GM19043 (cell line): ENCODE data around the gene LMOD2.
"Not testable (repeated sequence)": the region's sequence is repeated elsewhere in the genome, so short reads cannot be mapped to it uniquely, and the experiment has no call there.

Experiments used
- ATAC-seq: cut with Tn5 transposase; IDR thresholded peaks from one replicate; pipeline ENCODE4 v1.9.1; 2021; ENCODE audit warnings: low read depth; ENCODE audit not compliant: unreplicated experiment

LMOD2 gene, protein sequence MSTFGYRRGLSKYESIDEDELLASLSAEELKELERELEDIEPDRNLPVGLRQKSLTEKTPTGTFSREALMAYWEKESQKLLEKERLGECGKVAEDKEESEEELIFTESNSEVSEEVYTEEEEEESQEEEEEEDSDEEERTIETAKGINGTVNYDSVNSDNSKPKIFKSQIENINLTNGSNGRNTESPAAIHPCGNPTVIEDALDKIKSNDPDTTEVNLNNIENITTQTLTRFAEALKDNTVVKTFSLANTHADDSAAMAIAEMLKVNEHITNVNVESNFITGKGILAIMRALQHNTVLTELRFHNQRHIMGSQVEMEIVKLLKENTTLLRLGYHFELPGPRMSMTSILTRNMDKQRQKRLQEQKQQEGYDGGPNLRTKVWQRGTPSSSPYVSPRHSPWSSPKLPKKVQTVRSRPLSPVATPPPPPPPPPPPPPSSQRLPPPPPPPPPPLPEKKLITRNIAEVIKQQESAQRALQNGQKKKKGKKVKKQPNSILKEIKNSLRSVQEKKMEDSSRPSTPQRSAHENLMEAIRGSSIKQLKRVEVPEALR

DNA sequence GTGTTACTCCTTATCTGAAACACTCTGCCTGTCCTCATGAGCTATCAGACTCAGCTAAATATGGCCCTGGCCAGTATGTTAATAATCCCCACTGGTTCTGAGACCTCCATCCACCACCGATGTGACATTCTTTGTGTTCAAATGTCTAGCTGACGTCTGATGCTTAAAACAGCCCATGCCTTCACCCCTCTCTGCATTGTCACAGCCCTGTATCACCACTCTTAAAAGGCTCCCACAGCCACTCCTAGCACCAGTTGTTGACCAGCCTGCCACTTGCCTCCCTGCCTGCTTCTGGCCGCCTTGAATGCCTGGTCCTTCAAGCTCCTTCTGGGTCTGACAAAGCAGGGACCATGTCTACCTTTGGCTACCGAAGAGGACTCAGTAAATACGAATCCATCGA is at the start of gene LMOD2:
TSS of gene LMOD2 (plus strand) at position 253 of the 400 bp plus-strand sequence. CDS start at position 351, 98 bp downstream.
- no peak for ATAC-seq

DNA sequence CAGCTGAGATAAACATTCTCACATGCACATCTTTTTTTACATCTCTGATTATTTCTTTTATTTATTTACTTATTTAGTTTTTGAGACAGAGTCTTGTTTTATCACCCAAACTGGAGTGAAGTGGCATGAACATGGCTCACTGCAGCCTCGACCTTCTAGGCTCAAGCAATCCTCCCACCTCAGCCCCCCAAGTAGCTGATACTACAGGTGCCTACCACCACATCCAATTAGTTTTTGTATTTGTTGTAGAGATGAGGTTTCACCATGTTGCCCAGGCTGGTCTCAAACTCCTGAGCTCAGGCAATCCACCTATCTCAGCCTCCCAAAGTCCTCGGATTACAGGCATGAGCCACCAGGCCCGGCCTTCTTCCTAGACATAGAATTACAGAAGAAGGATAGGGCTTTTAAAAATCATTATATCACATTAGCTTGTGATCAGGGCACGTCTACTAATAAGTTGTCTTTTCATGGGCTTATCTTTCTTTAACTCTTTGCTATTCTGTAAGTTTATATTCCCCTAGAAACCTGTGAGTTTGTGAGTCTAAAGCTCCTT is 48.2 kb upstream of the LMOD2 start:
- ATAC-seq = no peak

DNA sequence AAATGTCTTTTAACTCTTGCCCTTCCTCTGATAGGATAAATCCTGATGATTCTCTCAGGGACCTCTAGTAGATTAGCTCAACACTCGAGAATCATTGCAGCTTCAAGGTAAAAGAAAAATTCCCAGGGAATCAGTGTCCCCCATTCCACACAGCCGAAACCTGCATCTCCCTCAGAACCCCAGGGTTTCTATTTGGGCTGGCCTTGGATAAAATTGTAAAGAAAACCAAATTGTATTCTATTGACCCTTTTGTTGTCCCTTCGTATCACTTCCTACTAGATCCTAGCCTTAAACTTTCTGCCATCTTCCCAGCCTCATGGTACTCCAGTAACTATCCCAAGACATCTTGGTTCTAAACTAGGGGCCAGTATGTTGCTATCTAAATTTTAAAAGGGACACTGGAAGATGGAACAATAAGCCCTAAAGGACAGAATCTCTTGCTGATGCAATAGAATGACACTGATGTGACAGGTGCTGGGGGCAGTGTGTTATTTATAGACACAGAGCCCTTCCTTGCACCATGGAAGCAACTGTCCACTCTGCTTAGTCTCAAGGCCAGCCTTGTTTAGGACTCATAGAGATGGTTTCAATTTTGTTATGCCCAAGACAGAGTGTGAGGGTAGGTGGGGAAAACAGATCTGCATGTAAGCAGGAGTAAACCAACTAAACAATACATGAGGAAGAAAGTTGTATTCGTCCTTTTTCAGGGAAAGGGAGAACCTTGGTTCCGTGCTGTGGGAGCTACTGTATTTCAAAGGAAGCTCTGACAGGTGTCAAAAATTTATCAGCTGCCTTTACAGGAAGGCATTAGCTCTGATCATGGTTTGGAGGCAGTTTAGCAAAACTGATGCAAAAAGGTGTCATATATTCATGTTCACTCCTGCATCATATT is 46.4 kb upstream of the LMOD2 start:
- ATAC-seq = no peak

DNA sequence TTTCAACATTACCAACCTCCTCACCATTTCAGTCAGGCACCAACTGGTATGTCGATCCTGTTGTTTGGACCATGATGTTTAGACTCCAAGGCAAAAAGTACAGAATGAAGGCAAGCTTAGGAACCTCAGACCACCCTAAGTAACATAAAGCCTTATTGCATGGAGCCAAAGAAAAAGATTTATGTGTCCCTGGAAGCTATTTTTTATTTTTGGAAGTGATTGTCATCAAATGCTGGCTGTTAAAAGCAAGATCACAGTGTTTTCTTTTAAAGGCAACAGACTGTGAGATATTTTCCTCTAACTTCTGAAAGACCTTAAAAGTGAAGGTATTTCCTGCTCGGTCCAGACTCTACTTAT is 45.8 kb upstream of the LMOD2 start:
- no peak for ATAC-seq

DNA sequence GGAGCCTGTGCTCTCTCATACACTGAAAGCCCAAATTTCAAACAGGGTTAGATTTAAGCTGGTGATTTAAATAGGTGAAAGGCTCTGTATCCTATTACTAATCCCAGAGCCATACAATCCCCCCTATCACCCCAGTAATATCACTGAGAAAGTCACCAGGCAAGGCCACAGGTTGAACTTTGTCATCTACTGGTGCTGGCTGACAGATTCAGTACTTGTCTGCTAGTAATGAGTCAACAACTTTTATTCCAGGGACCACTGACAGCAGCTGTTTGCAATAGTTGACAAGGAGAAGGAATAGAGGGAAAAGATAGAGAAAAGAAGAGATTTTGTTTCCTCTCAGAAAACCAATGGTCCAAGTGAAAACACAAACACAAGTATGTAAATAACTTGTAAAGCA is 43.6 kb upstream of the LMOD2 start:
- no peak for ATAC-seq

DNA sequence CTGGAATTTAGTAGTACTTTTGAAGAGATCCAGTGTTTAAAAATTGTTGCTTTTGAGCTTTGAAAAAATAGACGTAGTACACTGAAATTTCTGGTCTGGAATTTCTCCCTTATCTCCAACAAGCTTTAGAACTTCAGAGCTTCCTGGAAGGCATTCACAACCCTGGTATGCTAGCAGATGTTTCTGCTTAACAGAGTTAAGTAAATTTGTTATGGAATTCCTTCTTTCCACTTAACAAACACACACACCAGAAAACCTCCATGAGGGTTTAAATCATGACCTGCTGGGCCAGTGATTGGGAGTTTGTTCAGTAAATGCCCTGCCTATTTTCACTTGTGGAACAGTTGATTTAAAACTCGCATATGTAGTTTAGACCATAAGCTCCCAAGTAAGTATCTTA is 40.3 kb upstream of the LMOD2 start:
- ATAC-seq = no peak

DNA sequence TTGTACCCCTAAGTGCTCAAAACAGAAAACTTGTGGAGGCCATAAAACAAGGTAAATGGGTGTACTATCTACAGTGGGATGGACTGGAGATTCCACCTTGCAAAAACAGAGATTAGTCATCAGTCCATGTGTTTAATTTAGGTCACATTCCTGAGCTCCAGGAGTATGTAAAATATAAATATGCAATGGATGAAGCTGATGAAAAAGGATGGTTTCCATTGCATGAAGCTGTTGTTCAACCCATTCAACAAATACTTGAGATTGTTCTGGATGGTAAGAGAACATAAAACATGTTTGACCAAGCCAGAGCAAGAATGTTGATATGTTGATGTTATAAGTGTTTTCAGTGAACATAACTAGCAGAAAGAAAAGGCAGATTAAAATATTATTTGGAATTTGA is 39.4 kb upstream of the LMOD2 start:
- ATAC-seq = no peak

DNA sequence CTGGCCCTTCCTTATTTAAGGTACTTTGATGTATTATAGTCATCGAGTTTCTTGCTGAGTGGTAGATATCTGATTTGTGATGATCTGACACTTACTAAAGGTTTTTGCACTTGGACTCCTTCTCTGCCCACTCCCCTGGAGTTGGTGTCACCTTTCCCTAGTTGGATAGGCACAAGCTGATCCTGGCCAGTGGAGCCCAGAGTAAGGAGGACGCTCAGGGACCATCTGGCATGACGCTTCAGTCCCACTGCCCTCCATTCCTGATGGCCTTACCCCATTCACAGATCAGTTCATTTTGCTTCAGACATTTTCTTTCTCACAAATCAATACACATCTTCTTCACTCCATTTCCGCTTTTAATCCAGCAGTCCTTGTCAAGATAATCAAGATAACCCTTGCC is 34.0 kb upstream of the LMOD2 start:
- no peak for ATAC-seq

DNA sequence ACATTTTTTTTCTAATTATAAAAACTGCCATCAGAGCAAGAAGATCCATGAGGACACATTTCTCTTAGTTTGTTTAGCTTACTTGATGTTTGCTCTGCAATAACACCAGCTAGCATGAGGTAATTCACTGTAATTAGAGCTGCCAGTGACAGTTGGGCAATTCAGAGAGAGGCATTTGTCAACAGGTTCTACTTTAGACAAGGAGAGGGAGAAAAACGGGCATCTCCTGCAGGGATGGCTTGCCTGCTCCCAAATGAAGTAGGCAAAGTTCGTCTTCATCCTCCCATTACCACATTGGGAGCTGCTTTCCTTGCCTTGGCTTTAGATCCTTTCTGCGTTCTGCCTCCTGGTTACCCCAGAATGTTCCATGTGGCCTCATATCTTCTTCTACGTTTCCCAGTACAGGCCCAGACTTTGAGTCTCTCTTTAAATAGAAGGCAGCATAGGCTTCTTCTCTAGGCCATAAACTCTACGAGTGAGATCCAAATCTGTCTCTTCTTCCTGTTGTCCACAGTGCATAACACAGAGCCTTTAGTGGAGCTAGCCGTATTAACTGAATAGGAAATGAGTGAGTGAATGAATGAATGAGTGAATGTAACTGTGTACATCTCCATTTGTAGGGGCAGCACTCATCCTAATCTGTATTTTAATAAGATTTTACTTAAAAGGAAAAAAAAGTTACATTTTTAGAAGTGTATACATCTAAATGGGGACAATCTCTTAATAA is 32.8 kb upstream of the LMOD2 start:
- no peak for ATAC-seq

DNA sequence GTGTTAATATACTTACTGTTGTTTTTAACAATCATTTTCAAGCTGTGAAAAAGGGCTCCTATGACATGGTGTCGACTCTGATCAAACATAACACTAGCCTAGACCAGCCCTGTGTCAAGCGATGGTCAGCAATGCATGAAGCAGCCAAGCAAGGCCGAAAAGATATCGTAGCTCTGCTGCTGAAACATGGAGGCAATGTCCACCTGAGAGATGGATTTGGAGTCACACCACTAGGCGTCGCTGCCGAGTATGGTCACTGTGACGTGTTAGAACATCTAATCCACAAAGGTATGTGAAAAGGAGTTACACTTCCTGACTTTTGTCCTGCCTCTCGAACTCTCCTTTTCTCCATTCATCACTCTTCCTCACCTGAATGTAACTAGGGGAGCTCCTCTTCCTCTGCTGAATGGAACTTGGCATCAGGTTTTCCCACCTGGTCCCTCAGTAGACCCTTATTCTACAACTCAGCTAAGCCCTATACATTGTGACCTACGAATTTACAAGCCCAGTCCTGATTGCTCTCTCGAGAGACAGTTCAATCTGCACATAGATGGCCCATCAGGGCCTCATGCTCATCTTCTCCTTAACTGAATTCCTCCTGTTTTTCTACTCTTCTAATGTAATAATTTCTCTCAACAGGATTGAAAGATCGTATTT is 31.0 kb upstream of the LMOD2 start:
- ATAC-seq = peak; percentile 77

DNA sequence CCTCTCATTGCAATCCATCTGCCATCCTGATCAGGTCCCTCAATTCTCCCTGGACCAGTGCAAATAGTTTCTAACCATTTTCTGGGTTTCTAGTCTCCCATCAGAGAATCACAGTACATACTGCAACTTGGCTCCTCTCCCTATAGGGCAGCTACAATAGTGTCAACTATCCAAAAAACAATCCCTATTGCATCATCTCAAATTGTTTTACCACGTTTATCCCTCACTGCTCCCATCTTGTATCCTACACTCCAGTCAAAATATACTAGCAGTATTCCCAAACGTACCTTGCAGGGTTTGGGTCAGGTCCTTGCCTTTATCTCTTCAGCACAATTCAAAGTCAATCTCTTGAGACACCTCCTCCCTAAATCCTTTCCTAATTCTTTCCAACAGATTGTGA is 30.4 kb upstream of the LMOD2 start:
- ATAC-seq = no peak

DNA sequence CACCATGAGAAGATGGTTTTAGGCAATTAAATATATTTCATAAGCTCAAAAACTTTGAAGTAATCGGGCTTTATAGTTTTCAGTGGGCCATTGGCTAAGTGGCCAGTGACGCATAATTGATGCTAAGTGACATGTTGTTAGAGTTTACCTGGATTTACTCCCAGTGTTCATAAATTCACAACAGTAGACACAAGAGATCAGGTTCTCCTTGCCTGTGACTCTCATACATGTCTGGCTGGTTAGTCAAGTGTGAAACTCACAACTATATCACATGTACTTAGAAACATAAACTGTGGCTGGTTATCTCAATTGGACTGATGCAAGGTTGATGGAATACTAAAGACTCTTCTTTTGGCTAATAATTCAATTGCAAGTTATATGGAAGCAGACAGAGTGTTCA is 27.8 kb upstream of the LMOD2 start:
- no peak for ATAC-seq

DNA sequence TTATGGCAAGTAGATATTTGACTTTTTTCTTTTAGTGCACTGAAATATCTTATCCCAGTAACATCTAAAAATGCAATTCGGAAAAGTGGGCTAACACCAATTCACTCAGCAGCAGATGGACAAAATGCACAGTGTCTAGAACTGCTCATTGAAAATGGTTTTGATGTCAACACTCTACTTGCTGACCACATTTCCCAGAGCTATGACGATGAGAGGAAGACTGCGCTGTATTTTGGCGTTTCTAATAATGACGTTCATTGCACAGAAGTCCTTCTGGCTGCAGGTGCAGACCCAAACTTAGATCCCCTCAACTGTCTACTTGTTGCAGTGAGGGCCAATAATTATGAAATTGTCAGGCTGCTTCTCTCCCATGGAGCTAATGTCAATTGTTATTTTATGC is 26.8 kb upstream of the LMOD2 start:
- no peak for ATAC-seq

DNA sequence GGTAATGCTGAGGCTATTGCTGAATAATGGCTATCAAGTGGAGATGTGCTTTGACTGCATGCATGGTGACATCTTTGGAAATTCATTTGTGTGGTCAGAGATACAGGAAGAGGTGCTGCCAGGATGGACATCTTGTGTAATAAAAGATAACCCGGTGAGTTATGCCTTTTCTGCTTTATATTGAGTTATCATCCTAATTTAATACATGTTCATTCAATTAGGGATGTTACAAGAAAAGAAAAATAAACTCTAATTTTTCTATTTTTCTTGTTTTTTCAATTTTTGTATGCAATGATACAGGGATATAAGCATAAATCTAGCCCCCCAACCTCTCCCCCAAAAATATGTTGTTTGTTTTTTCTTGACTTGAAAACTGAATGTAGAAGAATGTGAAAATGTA is 26.4 kb upstream of the LMOD2 start:
- ATAC-seq = no peak

DNA sequence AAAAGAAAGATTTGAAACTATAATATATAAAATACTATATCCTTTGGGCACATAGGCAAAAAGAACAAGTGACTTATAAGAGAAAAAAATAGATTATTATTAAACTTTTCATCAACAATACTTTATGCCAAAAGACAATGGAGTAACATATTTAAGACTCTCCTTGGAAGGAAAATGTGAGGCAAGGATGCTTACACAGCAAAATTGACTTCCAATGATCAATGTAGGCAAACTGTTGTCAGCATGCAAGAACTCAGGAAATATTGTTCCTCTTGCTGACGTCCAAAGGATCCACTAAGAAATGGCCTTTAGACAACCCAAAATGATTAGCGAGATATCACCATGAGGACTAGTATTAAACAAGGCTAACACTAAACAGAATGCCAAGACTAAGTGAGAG is 22.9 kb upstream of the LMOD2 start:
- no peak for ATAC-seq

DNA sequence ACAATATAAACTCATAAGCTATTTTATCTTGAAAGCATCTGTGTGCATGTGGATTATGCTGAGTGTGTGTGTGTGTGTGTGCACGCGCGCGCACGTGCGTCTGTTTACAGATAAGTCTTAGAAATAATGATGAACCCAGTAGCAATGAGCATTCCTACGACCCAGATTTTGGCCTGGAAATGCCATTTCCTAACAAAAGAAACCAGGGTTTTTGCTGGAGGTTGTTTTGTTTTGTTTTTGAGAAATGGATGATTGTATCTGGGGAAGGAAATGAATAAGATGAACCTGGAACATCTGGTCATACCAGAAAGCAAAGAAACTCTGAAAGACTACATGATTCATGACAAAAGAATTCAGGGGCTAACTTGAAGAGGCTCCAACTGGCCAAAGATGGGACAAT is 22.1 kb upstream of the LMOD2 start:
- no peak for ATAC-seq

DNA sequence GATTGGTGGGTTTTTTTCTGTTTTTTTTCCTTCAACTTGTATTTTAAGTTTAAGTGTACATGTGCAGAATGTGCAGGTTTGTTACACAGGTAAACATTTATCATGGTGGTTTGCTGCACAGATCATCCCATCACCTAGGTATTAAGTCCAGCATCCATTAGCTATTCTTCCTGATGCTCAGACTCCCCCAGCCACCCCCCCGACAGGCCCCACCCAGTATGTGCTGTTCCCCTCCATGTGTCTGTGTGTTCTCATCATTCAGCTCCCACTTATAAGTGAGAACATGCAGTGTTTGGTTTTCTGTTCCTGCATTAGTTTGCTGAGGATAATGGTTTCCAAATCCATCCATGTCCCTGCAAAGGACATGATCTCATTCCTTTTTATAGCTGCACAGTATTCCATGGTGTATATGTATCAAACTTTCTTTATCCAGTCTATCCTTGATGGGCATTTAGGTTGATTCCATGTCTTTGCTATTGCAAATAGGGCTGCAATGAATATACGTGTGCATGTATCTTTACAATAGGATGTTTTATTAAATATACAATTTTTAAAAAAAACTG is 21.6 kb upstream of the LMOD2 start:
- ATAC-seq = not testable (repeated sequence)

DNA sequence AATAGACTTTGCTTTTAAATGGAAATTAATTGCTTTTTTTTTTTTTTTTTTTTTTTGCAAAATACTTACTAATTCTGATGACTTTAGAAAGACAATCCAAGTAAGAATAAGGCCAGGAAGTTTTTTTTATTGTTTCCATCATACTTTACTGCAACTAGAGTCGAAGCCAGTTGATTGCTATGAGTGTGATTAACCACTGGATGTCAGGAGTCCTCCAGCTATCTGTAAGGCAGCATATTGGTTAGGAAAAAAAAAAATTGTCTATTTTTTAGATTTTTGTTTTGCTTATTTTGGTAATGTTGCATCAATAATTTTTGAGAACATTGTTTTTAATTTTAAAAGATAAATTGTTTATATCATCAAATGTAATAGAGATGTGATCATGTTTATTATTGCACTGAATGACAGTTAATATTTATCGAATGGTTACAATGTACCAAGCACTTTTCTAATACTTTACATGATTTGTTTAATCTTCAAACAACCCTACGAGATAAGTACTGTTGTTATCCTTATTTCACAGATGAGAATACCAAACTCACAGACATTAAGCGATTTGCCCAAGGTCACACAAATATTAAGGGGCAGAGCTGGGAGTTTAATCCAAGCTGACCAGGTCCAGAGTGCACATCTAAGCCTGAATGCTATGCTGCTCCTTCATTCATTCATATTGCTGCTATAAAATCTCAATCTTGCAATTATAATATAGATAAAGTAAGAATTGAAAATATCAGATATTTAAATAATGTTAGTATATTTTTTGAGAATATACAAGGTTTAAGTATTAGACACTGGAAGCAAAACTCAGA is 19.9 kb upstream of the LMOD2 start:
- no peak for ATAC-seq

DNA sequence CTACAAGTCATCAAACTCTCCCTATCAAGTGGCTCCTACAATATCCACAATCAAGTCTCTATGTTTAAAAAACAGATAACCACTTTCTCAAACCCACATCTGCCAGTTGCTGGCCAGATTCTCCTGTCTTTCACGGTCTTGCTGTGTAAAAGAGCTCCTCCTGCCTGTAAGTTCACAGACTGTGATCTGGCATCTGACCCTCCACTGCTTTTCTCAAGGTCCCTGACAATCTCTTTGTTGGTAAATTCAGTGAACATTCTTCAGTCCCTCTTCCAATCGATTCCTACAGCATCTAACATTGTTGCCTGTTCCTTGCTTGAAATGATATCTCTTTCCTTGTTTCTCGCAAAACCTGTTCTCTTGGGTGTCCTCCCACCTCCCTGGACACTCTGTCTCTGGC is 18.5 kb upstream of the LMOD2 start:
- ATAC-seq = no peak
